GM12891 (cell line): ENCODE data around the gene CMPK2.

Experiments used
- POLR2AphosphoS5 ChIP-seq: IDR thresholded peaks from 2 replicates; pipeline ENCODE4 v1.6.1; 2011; ENCODE audit warnings: low read depth, low read length, control low read depth
- TAF1 ChIP-seq: IDR thresholded peaks from 2 replicates; pipeline ENCODE4 v1.6.1; 2011; ENCODE audit warnings: low read depth, low read length, control low read depth

DNA sequence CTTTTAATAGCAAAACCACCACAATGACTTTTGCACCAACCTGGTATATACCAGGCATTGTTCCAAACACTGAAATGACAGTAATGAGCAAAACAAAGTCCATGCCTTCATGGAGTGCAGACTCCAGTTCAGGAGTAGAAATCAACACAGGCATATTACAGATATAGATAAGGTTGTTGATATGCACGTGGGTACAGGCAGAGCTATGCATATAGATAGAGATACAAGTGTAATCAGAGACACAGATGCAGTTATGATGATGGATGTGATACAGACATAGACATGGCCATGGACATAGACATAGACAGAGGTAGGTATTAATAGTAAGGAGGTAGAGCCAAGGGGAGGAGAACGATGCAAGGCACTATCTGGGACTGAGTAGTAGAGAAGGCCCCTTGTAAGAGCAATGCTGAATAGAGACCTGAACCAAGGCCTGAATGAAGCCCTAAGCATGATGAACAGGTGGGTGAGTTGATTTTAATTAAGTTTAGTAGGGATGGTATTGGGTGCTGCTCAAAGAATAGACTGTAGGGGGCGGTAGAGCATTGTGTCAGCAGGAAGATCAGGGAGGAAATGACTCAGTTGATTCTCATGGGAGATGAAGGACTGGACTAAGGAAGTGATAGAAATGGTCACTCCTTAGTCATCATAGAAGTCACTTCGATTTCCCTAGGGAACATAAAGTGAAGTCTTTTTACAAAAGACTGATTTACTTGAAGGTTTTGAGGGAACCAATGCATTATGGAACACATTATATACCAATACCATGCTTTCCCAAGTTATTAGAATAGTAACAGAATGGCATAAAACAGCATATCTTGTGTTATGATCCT, 39.4 kb downstream of the CMPK2 start:
- no peak for TF ChIP-seq TAF1
- TF ChIP-seq POLR2AphosphoS5, result no peak
